Testis (tissue), 2 donors: ENCODE measurements around the gene TRAPPC3.

Experiments used
- CTCF ChIP-seq, 3 experiments: fragments of 450-650 bp in 2 of 3; fragments of 200-600 bp in 1 of 3; sonication (generic) in 1 of 3; IDR thresholded peaks; one replicate each; pipeline ENCODE4 v1.5.1; 2016 to 2019; ENCODE audit warnings: antibody characterized with exemption in 3 of 3, mild to moderate bottlenecking in 2 of 3, moderate library complexity in 1 of 3
- POLR2A ChIP-seq: fragments of 450-650 bp; IDR thresholded peaks from one replicate; pipeline ENCODE4 v1.6.1; 2017; ENCODE audit warnings: antibody characterized with exemption, mild to moderate bottlenecking, moderate library complexity

GRCh38 chr1:36109041-36109679 is 40.1 kb downstream of the TRAPPC3 start:
- TF ChIP-seq CTCF (IDR thresholded peaks at IDR 0.05) (no peak), POLR2A (no peak)
